Measurements from ENCODE around the gene CD6. TPM values are rescaled to one million over a fixed set of nuclear protein-coding genes. Genes with fewer than 3 reads are reported as not detected.

The CD6 gene
- total and polyA plus RNA-seq, 12 donors, result 0.22 to 8.4 (median 2.1) TPM

- Histone ChIP-seq H3K4me1 (replicated peaks in 1 of 2) (no peaks in the 10 kb centered on the region), H3K27me3 (peaks cover 4% of the 10 kb centered on the region), H3K36me3 (replicated peaks in 1 of 2) (no peaks in the 10 kb centered on the region), H3K27ac (peak overlapping the region in 1 of 5 donors; percentile 91), H3K4me3 (no peak overlapping the region), H3K9me3 (replicated peaks in 1 of 3) (no peaks in the 10 kb centered on the region)
- WGBS, 4 donors, result 71 to 88% (median 78%) methylated on average over 6 of the region's 6 CpGs
- TF ChIP-seq POLR2A (IDR thresholded peaks at IDR 0.05), result no peak
- TF ChIP-seq, protein P1, sequence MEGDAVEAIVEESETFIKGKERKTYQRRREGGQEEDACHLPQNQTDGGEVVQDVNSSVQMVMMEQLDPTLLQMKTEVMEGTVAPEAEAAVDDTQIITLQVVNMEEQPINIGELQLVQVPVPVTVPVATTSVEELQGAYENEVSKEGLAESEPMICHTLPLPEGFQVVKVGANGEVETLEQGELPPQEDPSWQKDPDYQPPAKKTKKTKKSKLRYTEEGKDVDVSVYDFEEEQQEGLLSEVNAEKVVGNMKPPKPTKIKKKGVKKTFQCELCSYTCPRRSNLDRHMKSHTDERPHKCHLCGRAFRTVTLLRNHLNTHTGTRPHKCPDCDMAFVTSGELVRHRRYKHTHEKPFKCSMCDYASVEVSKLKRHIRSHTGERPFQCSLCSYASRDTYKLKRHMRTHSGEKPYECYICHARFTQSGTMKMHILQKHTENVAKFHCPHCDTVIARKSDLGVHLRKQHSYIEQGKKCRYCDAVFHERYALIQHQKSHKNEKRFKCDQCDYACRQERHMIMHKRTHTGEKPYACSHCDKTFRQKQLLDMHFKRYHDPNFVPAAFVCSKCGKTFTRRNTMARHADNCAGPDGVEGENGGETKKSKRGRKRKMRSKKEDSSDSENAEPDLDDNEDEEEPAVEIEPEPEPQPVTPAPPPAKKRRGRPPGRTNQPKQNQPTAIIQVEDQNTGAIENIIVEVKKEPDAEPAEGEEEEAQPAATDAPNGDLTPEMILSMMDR (IDR thresholded peaks at IDR 0.05), result no peak
- intact Hi-C loops (cut with DNase I), result no loop called here
- DNase-seq, result peak in 1 of 7 donors; percentile 31
Observed at GRCh38 chr11:60953781-60954180, 17.7 kb upstream of the CD6 start.

DNA sequence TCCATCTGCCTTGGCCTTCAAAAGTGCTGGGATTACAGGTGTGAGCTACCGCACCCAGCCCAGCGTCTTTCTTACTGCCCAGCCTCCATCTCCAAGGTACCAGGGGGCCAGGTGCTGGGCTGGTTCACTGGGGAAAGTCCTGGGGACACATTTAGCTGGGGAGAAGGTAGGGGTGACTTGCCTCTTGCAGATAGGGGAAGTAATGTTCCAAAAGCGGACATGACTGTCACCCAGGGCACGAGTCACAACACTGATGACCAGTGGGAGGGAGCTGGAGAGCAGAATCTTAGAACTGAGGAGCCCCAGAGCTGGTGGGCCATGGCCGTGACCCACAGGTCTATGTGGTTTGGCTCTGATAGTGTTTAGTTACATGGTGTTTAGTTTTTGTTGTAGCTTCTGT lies 17.1 kb upstream of the CD6 start:
- Histone ChIP-seq H3K9me3 (replicated peaks in 1 of 3) (no peaks in the 10 kb centered on the region), H3K27me3 (peaks cover 4% of the 10 kb centered on the region), H3K36me3 (replicated peaks in 1 of 2) (no peaks in the 10 kb centered on the region), H3K4me3 (no peak overlapping the region), H3K27ac (no peak overlapping the region), H3K4me1 (replicated peaks in 1 of 2) (no peaks in the 10 kb centered on the region)
- no peak for DNase-seq
- 67 to 82% (median 76%) methylated on average over 4 to 5 of the region's 5 CpGs for WGBS, 4 donors
- TF ChIP-seq, protein P1 (IDR thresholded peaks at IDR 0.05), result no peak
- TF ChIP-seq POLR2A (IDR thresholded peaks at IDR 0.05), result no peak
- intact Hi-C loops (cut with DNase I), result no loop called here

DNA sequence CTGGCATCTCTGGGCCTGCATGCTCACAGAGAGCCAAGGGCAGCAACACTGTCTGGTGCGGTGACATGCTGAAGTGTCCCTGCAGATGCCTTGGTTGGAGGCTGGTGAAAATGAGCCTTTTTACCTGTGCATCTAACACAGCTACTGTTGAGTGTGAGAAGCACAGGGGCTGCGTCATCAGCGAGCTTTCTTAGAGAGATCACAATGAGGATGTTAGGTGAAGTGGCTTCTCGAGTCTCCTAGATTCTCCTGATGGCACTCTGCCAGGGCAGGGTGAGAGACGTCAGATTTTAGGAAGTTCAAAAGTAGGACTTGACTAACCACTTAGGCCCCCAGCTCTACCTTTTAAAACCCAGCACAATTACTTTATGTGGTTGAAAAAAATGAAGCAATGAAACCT lies 15.9 kb upstream of the CD6 start:
- WGBS, 4 donors, result 47 to 59% (median 51%) methylated on average over 5 of the region's 5 CpGs
- H3K27ac ChIP-seq, result no peak overlapping the region
- TF ChIP-seq POLR2A (IDR thresholded peaks at IDR 0.05), result no peak
- TF ChIP-seq, protein P1 (IDR thresholded peaks at IDR 0.05), result no peak
- no peak for DNase-seq
- no peaks in the 10 kb centered on the region for H3K36me3 ChIP-seq (replicated peaks in 1 of 2)
- intact Hi-C loops (cut with DNase I), result no loop called here
- H3K4me3 ChIP-seq, result no peak overlapping the region
- H3K27me3 ChIP-seq, result peaks cover 4% of the 10 kb centered on the region
- no peaks in the 10 kb centered on the region for H3K4me1 ChIP-seq (replicated peaks in 1 of 2)
- no peaks in the 10 kb centered on the region for H3K9me3 ChIP-seq (replicated peaks in 1 of 3)

- Histone ChIP-seq H3K27ac (no peak overlapping the region), H3K27me3 (peaks cover 8% of the 10 kb centered on the region), H3K36me3 (replicated peaks in 1 of 2) (no peaks in the 10 kb centered on the region), H3K9me3 (replicated peaks in 1 of 3) (no peaks in the 10 kb centered on the region), H3K4me1 (replicated peaks in 1 of 2) (no peaks in the 10 kb centered on the region), H3K4me3 (no peak overlapping the region)
- 67 to 80% (median 77%) methylated on average over 4 of the region's 4 CpGs for WGBS, 4 donors
- TF ChIP-seq, protein P1 (IDR thresholded peaks at IDR 0.05), result no peak
- TF ChIP-seq POLR2A (IDR thresholded peaks at IDR 0.05), result no peak
- intact Hi-C loops (cut with DNase I), result no loop called here
- DNase-seq, result no peak
Observed at GRCh38 chr11:60957188-60957587, 14.3 kb upstream of the CD6 start.
